IMR-90 (cell line): ENCODE data around the gene CES2. TPM values are rescaled to one million over a fixed set of nuclear protein-coding genes. Genes with fewer than 3 reads are reported as not detected.
A peak's percentile ranks its signal among the peaks of the same experiment; 100 is the strongest.

Experiments used
- ATAC-seq: fragments of 200-7000 bp; cut with Tn5 transposase; 2 replicates; pipeline ENCODE4 v1.9.1; 2020; ENCODE audit warnings: low read depth, mild to moderate bottlenecking, moderate library complexity
- BruUV-seq: library from RNA; stranded (reverse); fragments of 400-500 nt; replicated peaks from 2 replicates; lab custom pipeline; 2021; lab: Mats Ljungman, UMichigan
- CTCF ChIA-PET: fragments of 300-600 bp; formaldehyde crosslinking; extraction: SDS; loops from one replicate; lab custom pipeline; 2021; ENCODE audit warnings: antibody characterized with exemption; lab: Yijun Ruan, JAX
- POLR2A ChIA-PET: fragments of 300-600 bp; sonication (Branson Sonifier 250); formaldehyde crosslinking; loops from one replicate; lab custom pipeline; 2022; ENCODE audit warnings: antibody characterized with exemption; ENCODE audit not compliant: unreplicated experiment; lab: Charles Lee
- DNase-seq: peaks from one replicate; pipeline ENCODE4 v3.0.0; 2013
- H2AFZ ChIP-seq: replicated peaks from 2 replicates; pipeline ENCODE3; 2013; ENCODE audit warnings: low read length, mild to moderate bottlenecking; ENCODE audit not compliant: poor library complexity
- H2AK5ac ChIP-seq: 2 replicates; pipeline ENCODE4 v1.6.1; 2013; ENCODE audit warnings: low read depth, low read length, inconsistent platforms
- H2AK9ac ChIP-seq: replicated peaks from 2 replicates; pipeline ENCODE3; 2013; ENCODE audit warnings: mild to moderate bottlenecking, low read depth, low read length, moderate library complexity; ENCODE audit not compliant: poor library complexity
- H2BK120ac ChIP-seq: 2 replicates; pipeline ENCODE4 v1.6.1; 2013; ENCODE audit warnings: low read depth, low read length, inconsistent platforms
- H2BK15ac ChIP-seq: 3 replicates; pipeline ENCODE4 v1.6.1; 2013; ENCODE audit warnings: low read depth, low read length, inconsistent platforms
- H2BK20ac ChIP-seq: 2 replicates; pipeline ENCODE4 v1.6.1; 2013; ENCODE audit warnings: low read depth, mild to moderate bottlenecking, inconsistent platforms, low read length, moderate library complexity
- H2BK5ac ChIP-seq: 2 replicates; pipeline ENCODE4 v1.6.1; 2013; ENCODE audit warnings: mild to moderate bottlenecking, low read depth, low read length, inconsistent platforms; ENCODE audit not compliant: poor library complexity, severe bottlenecking
- H3K14ac ChIP-seq: replicated peaks from 2 replicates; pipeline ENCODE4 v1.6.1; 2013; ENCODE audit warnings: low read depth, low read length, inconsistent platforms
- H3K18ac ChIP-seq: 2 replicates; pipeline ENCODE4 v1.6.1; 2013; ENCODE audit warnings: low read depth, low read length, control low read depth
- H3K23ac ChIP-seq: 2 replicates; pipeline ENCODE4 v1.6.1; 2013; ENCODE audit warnings: low read depth, low read length, inconsistent platforms
- H3K27ac ChIP-seq: 2 replicates; pipeline ENCODE4 v1.5.1; 2013; ENCODE audit warnings: mild to moderate bottlenecking, control low read depth, low read length; ENCODE audit not compliant: insufficient read depth
- H3K27me3 ChIP-seq: 2 replicates; pipeline ENCODE4 v1.6.1; 2013; ENCODE audit warnings: low read length; ENCODE audit not compliant: control insufficient read depth, insufficient read depth
- H3K36me3 ChIP-seq: 2 replicates; pipeline ENCODE4 v1.6.1; 2013; ENCODE audit warnings: low read length, mixed read lengths; ENCODE audit not compliant: control insufficient read depth, insufficient read depth
- H3K4ac ChIP-seq: 2 replicates; pipeline ENCODE4 v1.6.1; 2013; ENCODE audit warnings: low read depth, low read length, inconsistent platforms
- H3K4me1 ChIP-seq: 2 replicates; pipeline ENCODE4 v1.6.1; 2013; ENCODE audit warnings: low read length, mixed read lengths; ENCODE audit not compliant: control insufficient read depth, insufficient read depth
- H3K4me2 ChIP-seq: 2 replicates; pipeline ENCODE4 v1.6.1; 2013; ENCODE audit warnings: low read depth, mild to moderate bottlenecking, control low read depth, low read length, moderate library complexity
- H3K4me3 ChIP-seq: 2 replicates; pipeline ENCODE4 v1.5.1; 2013; ENCODE audit warnings: low read depth, mild to moderate bottlenecking, control low read depth, low read length, moderate library complexity; ENCODE audit not compliant: insufficient read depth
- H3K56ac ChIP-seq: 2 replicates; pipeline ENCODE4 v1.6.1; 2013; ENCODE audit warnings: low read length, inconsistent platforms; ENCODE audit not compliant: insufficient read depth; ENCODE audit errors: extremely low read depth
- H3K79me1 ChIP-seq, 2 experiments: 2 replicates each; pipeline ENCODE4 v1.6.1; 2013; ENCODE audit warnings: low read length in 2 of 2, inconsistent platforms in 1 of 2, low read depth in 1 of 2
- H3K9ac ChIP-seq: 2 replicates; pipeline ENCODE4 v1.6.1; 2013; ENCODE audit warnings: low read depth, low read length, control low read depth
- H3K9me1 ChIP-seq: 2 replicates; pipeline ENCODE4 v1.6.1; 2013; ENCODE audit warnings: low read length, inconsistent platforms; ENCODE audit not compliant: insufficient read depth
- H3K9me3 ChIP-seq: 2 replicates; pipeline ENCODE4 v1.6.1; 2013; ENCODE audit warnings: low read length; ENCODE audit not compliant: control insufficient read depth, insufficient read depth
- H4K20me1 ChIP-seq: 2 replicates; pipeline ENCODE4 v1.6.1; 2013; ENCODE audit warnings: low read length, inconsistent platforms; ENCODE audit not compliant: insufficient read depth
- H4K5ac ChIP-seq: 2 replicates; pipeline ENCODE4 v1.6.1; 2013; ENCODE audit warnings: mild to moderate bottlenecking, low read depth, low read length, control low read depth
- H4K8ac ChIP-seq, 2 experiments: 2 replicates each; pipeline ENCODE4 v1.6.1; 2013; ENCODE audit warnings: low read depth in 2 of 2, low read length in 2 of 2, control low read depth in 1 of 2, inconsistent platforms in 1 of 2
- H4K91ac ChIP-seq: 2 replicates; pipeline ENCODE4 v1.6.1; 2013; ENCODE audit warnings: low read depth, low read length, inconsistent platforms; ENCODE audit not compliant: insufficient read depth
- BHLHE40 ChIP-seq: fragments of 150-350 bp; IDR thresholded peaks from 2 replicates; pipeline ENCODE4 v1.6.1; 2016; ENCODE audit warnings: mild to moderate bottlenecking, low read depth, low read length
- CEBPB ChIP-seq: IDR thresholded peaks from 2 replicates; pipeline ENCODE4 v1.6.1; 2012; ENCODE audit warnings: low read depth, low read length, improper control_type of control experiment
- CHD1 ChIP-seq: IDR thresholded peaks from 2 replicates; pipeline ENCODE4 v1.6.1; 2012; ENCODE audit warnings: low read depth, low read length, improper control_type of control experiment
- CTCF ChIP-seq: conservative IDR thresholded peaks from 2 replicates; pipeline ENCODE4 v1.5.1; 2012; ENCODE audit warnings: mild to moderate bottlenecking, low read depth, low read length, improper control_type of control experiment
- ELK1 ChIP-seq: fragments of 150-350 bp; IDR thresholded peaks from 2 replicates; pipeline ENCODE4 v1.6.1; 2016; ENCODE audit warnings: low read depth, mild to moderate bottlenecking, low read length, moderate library complexity, borderline replicate concordance
- FOS ChIP-seq: fragments of 150-350 bp; IDR thresholded peaks from 2 replicates; pipeline ENCODE4 v1.6.1; 2016; ENCODE audit warnings: low read depth, low read length
- MAFK ChIP-seq: IDR thresholded peaks from 2 replicates; pipeline ENCODE4 v1.6.1; 2012; ENCODE audit warnings: low read depth, low read length, improper control_type of control experiment
- MAZ ChIP-seq: IDR thresholded peaks from 2 replicates; pipeline ENCODE4 v1.6.1; 2012; ENCODE audit warnings: low read depth, mild to moderate bottlenecking, low read length, improper control_type of control experiment, moderate library complexity, borderline replicate concordance
- NFE2L2 ChIP-seq: fragments of 150-350 bp; IDR thresholded peaks from 2 replicates; pipeline ENCODE4 v1.6.1; 2016; ENCODE audit warnings: low read depth, mild to moderate bottlenecking, low read length
- POLR2A ChIP-seq: IDR thresholded peaks from 2 replicates; pipeline ENCODE4 v1.6.1; 2012; ENCODE audit warnings: mild to moderate bottlenecking, low read depth, low read length
- RAD21 ChIP-seq: IDR thresholded peaks from 2 replicates; pipeline ENCODE4 v1.6.1; 2012; ENCODE audit warnings: low read length, improper control_type of control experiment
- RCOR1 ChIP-seq: IDR thresholded peaks from 2 replicates; pipeline ENCODE4 v1.6.1; 2012; ENCODE audit warnings: mild to moderate bottlenecking, low read length, improper control_type of control experiment; ENCODE audit not compliant: insufficient replicate concordance
- RFX5 ChIP-seq: IDR thresholded peaks from 2 replicates; pipeline ENCODE4 v1.8.0; 2012; ENCODE audit warnings: low read depth, mild to moderate bottlenecking, low read length, moderate library complexity
- SMC3 ChIP-seq: fragments of 150-350 bp; IDR thresholded peaks from 2 replicates; pipeline ENCODE4 v1.6.1; 2016; ENCODE audit warnings: low read depth, mild to moderate bottlenecking, antibody characterized with exemption, low read length, moderate library complexity
- USF2 ChIP-seq: fragments of 150-350 bp; IDR thresholded peaks from 2 replicates; pipeline ENCODE4 v1.6.1; 2017; ENCODE audit warnings: mild to moderate bottlenecking, antibody characterized with exemption, low read length, low read depth
- WGBS, 2 experiments: methylation state at CpG; one replicate each; pipeline versions ENCODE4 v1.1.5 to v1.1.7; 2013; ENCODE audit warnings: missing lambda C conversion rate in 2 of 2; ENCODE audit not compliant: insufficient read length in 1 of 2; ENCODE audit errors: extremely low coverage in 2 of 2; 5-methylcytosine and 5-hydroxymethylcytosine counted together
- dilution Hi-C: fragments of 300-500 bp; cut with HindIII; formaldehyde crosslinking; loops from one replicate; pipeline ENCODE4 v1.14.3; 2018; ENCODE audit warnings: low sequenced_read_pairs; ENCODE audit not compliant: unreplicated experiment
- in situ Hi-C: fragments of 300-500 bp; cut with MboI; formaldehyde crosslinking; loops from 3 replicates; pipeline ENCODE4 v1.14.3; 2019; ENCODE audit warnings: low sequenced_read_pairs, inconsistent platforms, mixed read lengths
- intact Hi-C: fragments of 100-400 bp; cut with micrococcal nuclease; formaldehyde crosslinking; loops from 2 replicates; pipeline ENCODE4 v1.10.0; 2022
- polyA plus RNA-seq, 3 experiments: library from polyadenylated mRNA; depleted of rRNA; stranded (reverse); fragments of >200 nt; gene quantifications; 2 replicates each; pipeline ENCODE4 v1.2.3, GENCODE V29; 2012; ENCODE audit warnings: low replicate concordance in 1 of 3
- total RNA-seq: library from RNA; depleted of rRNA; stranded (reverse); fragments of >200 nt; gene quantifications from 2 replicates; pipeline ENCODE4 v1.2.3, GENCODE V29; 2012

The CES2 gene
- total and polyA plus RNA-seq, 2 of the 4 experiments (the other 2 are of a cell fraction): 15.1 to 23.2 TPM

- H3K9me1 ChIP-seq: peaks cover 25% of the 10 kb centered on the region
- no peak overlapping the region for H3K14ac ChIP-seq
- no peaks in the 10 kb centered on the region for H3K27me3 ChIP-seq
- no peak overlapping the region for H3K9ac ChIP-seq
- no peak overlapping the region for H3K4ac ChIP-seq
- H3K4me3 ChIP-seq: no peak overlapping the region
- peaks cover 44% of the 10 kb centered on the region for H4K20me1 ChIP-seq
- no peak overlapping the region for H3K56ac ChIP-seq
- H2BK15ac ChIP-seq: no peak overlapping the region
- peak overlapping the region; percentile 51; the same call in 1 of the 2 replicates for H3K23ac ChIP-seq
- H2BK20ac ChIP-seq: no peak overlapping the region
- POLR2A ChIA-PET: interaction anchor here (0.6 kb wide), 1 partner anchor 232 kb away, joined by 3 read pairs; no protein-coding TSS in a partner anchor
- no peak overlapping the region for H2BK120ac ChIP-seq
- intact Hi-C loops (no loop called here), in situ Hi-C loops (no loop called here), dilution Hi-C loops (no loop called here)
- no peak overlapping the region for H3K27ac ChIP-seq
- no peak overlapping the region for H2AFZ ChIP-seq
- H3K4me2 ChIP-seq: no peak overlapping the region
- H2AK9ac ChIP-seq: no peak overlapping the region
- no TSS peak for BruUV-seq
- CTCF ChIA-PET: no interaction called here
- no peak overlapping the region for H4K5ac ChIP-seq
- H3K4me1 ChIP-seq: peaks cover 9% of the 10 kb centered on the region
- no peak for TF ChIP-seq RCOR1
- TF ChIP-seq CTCF: no peak
- no peak for TF ChIP-seq MAFK
- no peak for TF ChIP-seq CEBPB
- TF ChIP-seq RFX5: no peak
- TF ChIP-seq BHLHE40: no peak
- TF ChIP-seq ELK1: no peak
- no peak for TF ChIP-seq SMC3
- TF ChIP-seq RAD21: no peak
- no peak for TF ChIP-seq NFE2L2
- no peak for TF ChIP-seq FOS
- no peak for TF ChIP-seq POLR2A
- no peak for TF ChIP-seq CHD1
- no peak for TF ChIP-seq USF2
- no peak for TF ChIP-seq MAZ
- H3K36me3 ChIP-seq: peaks cover 52% of the 10 kb centered on the region
- 95% methylated on average over 2 of the region's 4 CpGs; no CpG with 5 or more reads in 1 of the 2 experiments for WGBS, 2 experiments
- H2AK5ac ChIP-seq: no peak overlapping the region
- H2BK5ac ChIP-seq: no peak overlapping the region
- no peak for ATAC-seq
- no peak overlapping the region for H4K91ac ChIP-seq
- DNase-seq: no peak
- H3K79me1 ChIP-seq: peaks cover 25 to 89% of the 10 kb centered on the region in 2 experiments
- no peaks in the 10 kb centered on the region for H3K9me3 ChIP-seq
- H3K18ac ChIP-seq: no peak overlapping the region
- H4K8ac ChIP-seq: no peak overlapping the region
Observed at GRCh38 chr16:66936889-66937554, 1.7 kb downstream of the CES2 start.
